ENCODE measurements around the gene SACS.

DNA sequence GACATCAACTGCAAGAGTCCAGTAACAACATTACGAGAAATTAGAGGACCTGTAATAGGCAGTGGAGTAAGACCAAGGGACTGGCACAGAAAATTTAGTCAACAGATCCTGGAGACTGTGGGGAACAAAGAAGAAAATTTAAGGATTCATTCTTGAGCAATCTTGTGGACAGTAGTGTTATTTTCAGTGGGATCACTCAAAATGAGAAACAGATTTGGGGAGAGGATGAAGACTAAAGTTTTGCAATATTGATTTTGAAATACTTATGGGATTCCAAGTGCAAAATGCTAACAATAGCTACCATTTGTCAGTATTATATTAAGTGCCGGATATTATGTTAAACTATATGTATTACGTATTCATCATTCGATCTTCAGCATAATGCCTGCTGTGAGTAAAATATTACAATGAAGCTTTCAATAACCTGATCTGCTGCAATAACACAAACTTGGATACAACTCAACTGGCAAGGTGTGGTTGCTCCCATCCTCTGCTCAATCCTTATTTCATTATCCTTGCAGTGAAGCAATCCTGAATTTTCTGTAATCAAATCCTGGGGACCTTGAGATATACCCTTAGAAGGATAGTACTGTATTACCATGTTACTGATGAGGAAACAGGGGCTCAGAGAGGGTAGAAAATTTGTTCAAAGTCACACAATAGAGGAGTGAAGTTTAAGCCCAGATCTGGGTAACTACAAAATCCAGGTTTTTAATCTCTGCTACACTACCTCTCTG lies 84.2 kb downstream of the SACS start:
- TF ChIP-seq EZH2phosphoT487 (IDR thresholded peaks at IDR 0.05; ENCODE audit: low read depth), result no peak
- TF ChIP-seq, protein P1, sequence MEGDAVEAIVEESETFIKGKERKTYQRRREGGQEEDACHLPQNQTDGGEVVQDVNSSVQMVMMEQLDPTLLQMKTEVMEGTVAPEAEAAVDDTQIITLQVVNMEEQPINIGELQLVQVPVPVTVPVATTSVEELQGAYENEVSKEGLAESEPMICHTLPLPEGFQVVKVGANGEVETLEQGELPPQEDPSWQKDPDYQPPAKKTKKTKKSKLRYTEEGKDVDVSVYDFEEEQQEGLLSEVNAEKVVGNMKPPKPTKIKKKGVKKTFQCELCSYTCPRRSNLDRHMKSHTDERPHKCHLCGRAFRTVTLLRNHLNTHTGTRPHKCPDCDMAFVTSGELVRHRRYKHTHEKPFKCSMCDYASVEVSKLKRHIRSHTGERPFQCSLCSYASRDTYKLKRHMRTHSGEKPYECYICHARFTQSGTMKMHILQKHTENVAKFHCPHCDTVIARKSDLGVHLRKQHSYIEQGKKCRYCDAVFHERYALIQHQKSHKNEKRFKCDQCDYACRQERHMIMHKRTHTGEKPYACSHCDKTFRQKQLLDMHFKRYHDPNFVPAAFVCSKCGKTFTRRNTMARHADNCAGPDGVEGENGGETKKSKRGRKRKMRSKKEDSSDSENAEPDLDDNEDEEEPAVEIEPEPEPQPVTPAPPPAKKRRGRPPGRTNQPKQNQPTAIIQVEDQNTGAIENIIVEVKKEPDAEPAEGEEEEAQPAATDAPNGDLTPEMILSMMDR (IDR thresholded peaks at IDR 0.05; ENCODE audit: low read depth, low read length), result no peak
